ENCODE data around the gene SLC25A2.

Gene SLC25A2

DNA sequence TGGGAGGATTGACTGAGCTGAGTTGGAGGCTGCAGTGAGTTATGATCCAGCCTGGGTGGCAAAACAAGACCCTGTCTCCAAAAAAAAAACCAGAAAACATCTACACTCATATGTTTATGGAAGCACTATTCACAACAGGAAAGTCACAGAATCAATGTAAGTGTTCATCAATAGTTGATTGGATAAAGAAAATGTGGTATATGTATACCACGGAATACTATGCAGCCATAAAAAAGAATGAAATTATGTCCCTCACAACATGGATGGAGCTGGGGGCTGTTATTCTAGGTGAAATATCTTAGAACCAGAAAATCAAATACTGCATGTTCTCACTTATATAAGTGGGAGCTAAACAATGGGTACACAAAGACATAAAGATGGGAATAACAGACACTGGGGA is 2.8 kb upstream of the SLC25A2 start:
- no peak for DNase-seq

DNA sequence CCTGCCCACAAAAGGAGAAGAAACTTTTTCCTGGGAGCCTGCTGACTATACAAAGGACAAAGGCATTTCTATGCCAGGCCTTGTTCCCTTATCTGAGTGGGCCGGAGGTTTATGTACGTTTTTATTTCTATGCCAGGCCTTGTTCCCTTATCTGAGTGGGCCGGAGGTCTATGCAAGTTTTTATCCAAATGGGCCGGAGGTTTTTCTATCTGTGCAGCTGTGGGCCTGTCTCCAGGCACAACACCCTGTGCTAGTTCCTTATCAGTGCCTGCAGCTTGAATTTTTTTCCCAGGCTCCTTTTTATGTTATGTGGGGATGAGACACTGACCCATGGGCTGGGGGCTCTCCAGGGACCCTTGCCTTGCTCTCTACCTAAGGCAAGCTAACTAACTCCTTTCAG is 5.5 kb downstream of the SLC25A2 start:
- no peak for DNase-seq

DNA sequence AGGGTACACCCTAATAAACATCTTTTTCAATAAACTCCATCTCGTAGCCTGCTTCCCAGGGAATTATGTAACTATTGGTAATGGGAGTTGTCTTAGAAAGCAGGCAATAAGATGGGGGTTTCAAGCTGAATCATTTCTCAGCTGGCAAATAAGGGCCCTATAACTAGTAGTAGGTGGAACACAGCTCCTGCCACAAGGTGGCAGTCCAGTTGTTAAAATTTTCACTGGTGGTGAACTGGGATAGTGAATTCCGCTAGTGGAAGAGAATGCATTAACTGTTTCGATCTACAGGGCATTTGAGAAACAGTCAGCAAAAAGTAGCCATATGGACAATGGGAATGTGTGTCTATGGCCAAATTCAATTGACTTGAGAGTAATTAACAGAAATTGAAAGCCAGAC is 30.9 kb downstream of the SLC25A2 start:
- no peak for DNase-seq

DNA sequence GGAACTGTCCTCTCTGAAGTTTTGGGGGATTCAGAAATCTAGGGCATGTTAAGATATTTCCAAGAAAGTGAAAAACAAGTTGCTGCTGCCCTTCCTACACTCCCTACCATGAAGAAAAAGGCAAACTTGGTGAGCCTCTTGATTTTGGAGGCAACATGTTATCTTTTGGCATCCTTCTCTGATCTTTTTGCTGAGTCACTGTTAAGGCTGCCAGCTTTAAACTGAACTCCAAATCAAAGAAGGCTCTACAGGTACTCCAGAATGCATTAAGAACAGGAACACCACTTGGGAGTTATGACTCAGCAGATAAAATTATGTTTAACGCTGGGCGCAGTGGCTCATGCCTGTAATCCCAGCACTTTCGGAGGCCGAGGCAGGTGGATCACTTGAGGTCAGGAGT is 34.7 kb downstream of the SLC25A2 start:
- DNase-seq, result no peak

DNA sequence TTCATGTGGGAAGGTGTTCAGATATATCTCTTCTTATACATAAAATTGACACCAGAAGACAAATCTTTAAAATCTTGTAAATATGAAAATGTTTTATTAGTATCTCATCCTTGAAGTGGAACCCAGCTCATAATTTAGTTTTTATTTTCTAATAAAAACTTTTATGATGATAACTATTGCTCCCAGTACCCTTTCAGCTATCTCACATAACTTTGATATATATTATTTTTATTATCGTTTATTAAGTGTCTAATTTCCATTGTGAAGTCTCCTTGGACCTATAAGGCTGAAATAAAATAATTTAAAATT is 42.7 kb downstream of the SLC25A2 start:
- DNase-seq, result no peak

DNA sequence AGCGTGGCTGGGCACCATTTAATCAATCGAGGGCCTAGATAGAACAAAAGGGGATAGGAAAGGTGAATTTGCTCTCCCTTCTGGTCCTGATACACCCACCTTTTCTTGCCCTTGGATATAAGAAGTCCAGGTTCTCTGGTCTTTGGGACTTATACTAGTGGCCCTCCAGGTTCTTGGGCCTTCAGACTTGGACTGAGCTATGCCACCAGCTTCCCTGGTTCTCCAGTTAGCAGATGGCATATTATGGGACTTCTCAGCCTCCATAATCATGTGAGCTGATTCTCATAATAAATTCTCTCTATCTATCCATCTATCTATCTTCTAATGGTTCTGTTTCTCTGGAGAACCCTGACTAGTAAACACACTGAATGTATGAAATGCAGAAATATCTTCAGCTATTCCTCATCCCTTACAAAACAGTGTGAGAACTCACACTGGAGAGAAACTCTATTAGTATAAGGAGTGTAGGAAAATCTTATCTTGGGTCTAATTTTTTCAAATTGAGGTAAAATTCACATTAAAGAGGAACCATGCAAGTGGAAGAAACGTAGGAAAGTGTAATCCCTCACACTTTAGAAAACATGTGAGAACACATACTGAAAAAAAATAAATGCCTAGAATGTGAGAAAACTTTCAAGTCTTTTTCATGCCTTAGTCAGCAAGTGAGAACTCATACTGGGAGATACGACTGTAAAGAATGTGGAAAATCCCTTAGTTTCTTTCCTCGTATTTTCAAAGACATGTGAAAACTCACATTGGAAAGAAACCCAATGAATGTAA is 43.2 kb downstream of the SLC25A2 start:
- DNase-seq, result no peak

DNA sequence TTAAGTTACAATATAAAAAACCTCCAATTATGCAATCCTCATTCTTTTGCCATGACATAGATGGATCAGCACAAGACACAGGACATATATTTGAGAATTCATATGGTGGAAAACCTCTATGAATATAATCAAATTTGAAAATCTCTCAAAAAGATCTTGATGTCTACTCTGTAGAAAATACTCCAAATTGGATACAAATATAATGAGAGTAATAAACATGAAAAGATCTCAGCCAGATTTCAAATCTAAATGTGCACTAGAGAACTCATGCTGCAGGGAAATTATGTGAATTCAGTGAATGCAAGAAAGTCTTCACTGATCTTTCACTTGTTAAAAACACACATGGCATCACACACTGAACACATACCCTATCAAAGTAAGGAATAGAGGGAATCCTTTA is 44.9 kb downstream of the SLC25A2 start:
- no peak for DNase-seq

DNA sequence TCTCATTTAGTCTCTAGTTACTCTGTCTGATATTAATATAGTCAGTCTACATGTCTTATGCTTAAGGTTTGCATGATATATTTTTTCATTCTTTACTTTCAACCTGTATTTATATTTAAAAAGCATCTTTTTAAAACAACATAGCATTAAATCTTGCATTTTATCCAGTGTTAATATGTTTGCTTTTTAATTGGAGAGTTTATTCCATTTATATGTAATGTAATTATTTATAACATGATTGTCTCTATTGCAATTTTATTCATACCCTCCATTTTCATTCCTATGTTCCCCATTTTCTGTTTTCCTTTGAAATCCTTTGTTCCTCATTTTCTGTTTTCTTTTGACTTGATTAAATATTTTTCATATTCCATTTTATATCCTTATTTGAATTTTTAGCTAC is 45.4 kb downstream of the SLC25A2 start:
- no peak for DNase-seq

Measured in NK-92 treated with Interleukin-12 subunit alpha and Interleukin-12 subunit beta, amount 100 ng/mL, for 24 hours (cell line).